ENCODE results near the gene NSUN5.
"Not testable (repeated sequence)": the region's sequence is repeated elsewhere in the genome, so short reads cannot be mapped to it uniquely, and the experiment has no call there.

Gene NSUN5

GRCh38 chr7:73308074-73308664, 457 bp downstream of the NSUN5 start:
- no peak for TF ChIP-seq CTCF (IDR thresholded peaks at IDR 0.05; ENCODE audit: borderline replicate concordance, insufficient read depth, low read depth, low read length)

GRCh38 chr7:73307436-73307835, 1.2 kb downstream of the NSUN5 start:
- H3K4me3 ChIP-seq (ENCODE audit: low read depth, low read length): peak overlapping the region; percentile 78
- no peak for TF ChIP-seq CTCF (IDR thresholded peaks at IDR 0.05; ENCODE audit: borderline replicate concordance, insufficient read depth, low read depth, low read length)

More at GRCh38 chr7:73308074-73308664, 457 bp downstream of the NSUN5 start:
- peak overlapping the region; percentile 78 for H3K4me3 ChIP-seq (ENCODE audit: low read depth, low read length)

GRCh38 chr7:73304612-73305387, 3.8 kb downstream of the NSUN5 start:
- H3K4me3 ChIP-seq (ENCODE audit: low read depth, low read length): not testable (repeated sequence)

GRCh38 chr7:73304071-73304470, 4.6 kb downstream of the NSUN5 start:
- no peak overlapping the region for H3K4me3 ChIP-seq (ENCODE audit: low read depth, low read length)
- no peak for TF ChIP-seq CTCF (IDR thresholded peaks at IDR 0.05; ENCODE audit: borderline replicate concordance, insufficient read depth, low read depth, low read length)

GRCh38 chr7:73303546-73303945, 5.1 kb downstream of the NSUN5 start:
- H3K4me3 ChIP-seq (ENCODE audit: low read depth, low read length): no peak overlapping the region
- TF ChIP-seq CTCF (IDR thresholded peaks at IDR 0.05; ENCODE audit: borderline replicate concordance, insufficient read depth, low read depth, low read length): no peak

GRCh38 chr7:73302846-73303245, 5.8 kb downstream of the NSUN5 start:
- H3K4me3 ChIP-seq (ENCODE audit: low read depth, low read length): not testable (repeated sequence)

GRCh38 chr7:73301108-73301507, 7.5 kb downstream of the NSUN5 start:
- H3K4me3 ChIP-seq (ENCODE audit: low read depth, low read length): not testable (repeated sequence)

GRCh38 chr7:73299812-73300211, 8.8 kb downstream of the NSUN5 start:
- not testable (repeated sequence) for H3K4me3 ChIP-seq (ENCODE audit: low read depth, low read length)

GRCh38 chr7:73297706-73298105, 10.9 kb downstream of the NSUN5 start:
- not testable (repeated sequence) for H3K4me3 ChIP-seq (ENCODE audit: low read depth, low read length)

- not testable (repeated sequence) for H3K4me3 ChIP-seq (ENCODE audit: low read depth, low read length)
Observed at GRCh38 chr7:73297235-73297634, 11.4 kb downstream of the NSUN5 start.

- not testable (repeated sequence) for H3K4me3 ChIP-seq (ENCODE audit: low read depth, low read length)
Observed at GRCh38 chr7:73277210-73277609, 31.4 kb downstream of the NSUN5 start.

- H3K4me3 ChIP-seq (ENCODE audit: low read depth, low read length): not testable (repeated sequence)
Observed at GRCh38 chr7:73267813-73268212, 40.8 kb downstream of the NSUN5 start.

GRCh38 chr7:73266719-73267368, 41.8 kb downstream of the NSUN5 start:
- not testable (repeated sequence) for H3K4me3 ChIP-seq (ENCODE audit: low read depth, low read length)

- not testable (repeated sequence) for H3K4me3 ChIP-seq (ENCODE audit: low read depth, low read length)
Observed at GRCh38 chr7:73262416-73262815, 46.2 kb downstream of the NSUN5 start.
